Subcutaneous adipose tissue (tissue), 4 donors: ENCODE measurements around the gene ELMO1. TPM values are rescaled to one million over a fixed set of nuclear protein-coding genes. Genes with fewer than 3 reads are reported as not detected.

Source experiments
- CTCF ChIP-seq: fragments of 450-650 bp; IDR thresholded peaks from one replicate; pipeline ENCODE4 v1.5.1; 2016; ENCODE audit warnings: low read depth, mild to moderate bottlenecking, control low read depth, antibody characterized with exemption, moderate library complexity
- total RNA-seq, 4 donors: library from RNA; depleted of rRNA; stranded (reverse); fragments of >200 nt; gene quantifications; one replicate each; pipeline ENCODE4 v1.1.0, GENCODE V29; 2016

ELMO1 gene
- total RNA-seq, 4 donors from 2014 or later: 97.1 to 129 (median 126) TPM

DNA sequence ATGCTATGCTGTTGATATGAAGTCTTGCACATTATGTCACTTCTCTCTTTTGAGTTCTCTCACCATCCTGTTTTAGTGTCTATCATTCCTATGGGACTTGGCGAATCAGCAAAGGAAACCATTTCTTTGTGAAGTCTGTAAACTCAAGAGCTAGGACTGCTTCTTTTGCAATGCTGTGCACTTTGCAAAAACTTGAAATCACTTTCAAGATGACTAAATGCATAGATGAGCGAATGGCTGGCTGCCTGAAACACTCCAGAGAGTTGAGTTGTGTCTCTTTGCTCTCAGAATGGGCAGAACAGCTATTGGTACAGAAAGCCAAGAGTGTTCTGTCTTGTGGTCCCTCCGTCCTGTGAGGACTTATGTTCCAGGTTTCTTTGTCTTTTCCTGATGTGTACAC lies 18.3 kb upstream of the ELMO1 start:
- TF ChIP-seq CTCF: no peak

DNA sequence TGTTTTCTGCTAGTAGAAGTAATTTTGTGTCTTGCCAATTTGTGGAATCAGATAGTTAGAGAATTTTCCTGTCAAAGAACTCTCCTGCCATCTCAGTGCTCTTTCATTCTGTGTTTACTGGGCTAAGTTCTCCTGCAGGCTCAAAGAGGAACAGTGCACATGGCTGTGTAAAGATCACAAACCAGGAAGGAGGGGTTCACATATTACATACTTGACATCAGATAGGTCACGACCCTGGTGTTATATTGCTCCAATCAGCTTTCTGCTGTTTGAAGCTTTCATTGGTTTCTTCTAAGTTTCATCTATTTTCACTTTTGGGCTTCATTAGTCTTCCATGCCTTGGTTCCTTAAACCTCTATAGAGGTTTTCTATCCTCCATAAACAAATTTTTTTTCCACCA lies 13.5 kb upstream of the ELMO1 start:
- TF ChIP-seq CTCF: no peak

- no peak for TF ChIP-seq CTCF
These were observed 6.4 kb upstream of the ELMO1 start for GRCh38 chr7:37455081-37455480.

DNA sequence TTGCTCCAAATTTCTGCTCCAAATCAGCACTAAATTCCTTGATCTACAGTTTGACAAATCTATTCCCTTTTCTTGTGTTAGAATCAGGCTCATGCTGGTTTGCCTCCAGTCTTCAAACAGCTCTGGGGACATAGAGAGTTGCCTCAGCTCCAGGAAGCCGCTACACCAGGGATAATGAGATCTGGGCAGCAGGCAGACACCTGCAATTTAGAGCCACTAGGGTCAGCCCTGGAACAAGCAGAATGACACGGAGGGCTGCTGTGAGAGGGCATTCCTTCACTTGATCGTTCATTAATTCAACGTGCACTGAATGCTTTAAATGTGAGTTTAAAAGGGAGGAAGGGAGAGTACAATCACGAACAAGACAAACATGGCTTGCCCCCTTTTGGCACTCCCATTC lies 3.7 kb upstream of the ELMO1 start:
- no peak for TF ChIP-seq CTCF

DNA sequence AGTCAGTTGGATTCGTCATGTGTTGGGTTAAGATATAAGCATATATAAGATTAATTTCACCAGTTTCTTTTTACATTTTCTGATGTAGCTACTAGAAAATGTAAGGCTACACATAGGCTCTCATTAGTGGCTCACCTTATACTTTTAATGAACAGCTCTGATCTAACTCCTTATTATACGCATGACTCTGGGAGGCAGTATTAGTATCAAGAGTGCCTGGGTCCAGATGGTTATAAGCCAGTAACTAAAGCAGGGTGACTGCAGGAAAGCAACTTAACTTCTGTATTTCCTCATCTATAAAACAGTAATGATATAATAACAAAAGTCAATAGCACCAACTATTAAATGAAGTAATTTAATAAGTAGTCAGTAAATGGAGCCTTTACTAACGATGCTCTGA lies 1.4 kb upstream of the ELMO1 start:
- TF ChIP-seq CTCF: no peak

- TF ChIP-seq CTCF: no peak
These were observed 957 bp upstream of the ELMO1 start for GRCh38 chr7:37449621-37450020.

- TF ChIP-seq CTCF: no peak
These were observed 541 bp downstream of the ELMO1 start for GRCh38 chr7:37448011-37448635.
